Astrocyte (in vitro differentiated cells and primary cell): Measurements from ENCODE around the gene NEURL3. TPM values are rescaled to one million over a fixed set of nuclear protein-coding genes. Genes with fewer than 3 reads are reported as not detected.
"Not testable (repeated sequence)": the region's sequence is repeated elsewhere in the genome, so short reads cannot be mapped to it uniquely, and the experiment has no call there.

Experiments
- DNase-seq: peaks from one replicate; pipeline ENCODE4 v3.0.0-alpha.2; 2010; ENCODE audit warnings: low read depth
- FAIRE-seq: peaks from 2 replicates; lab custom pipeline; 2011; peaks lifted over from hg19 to GRCh38; lab: Jason Lieb, UNC
- H2AFZ ChIP-seq: 2 replicates; pipeline ENCODE4 v1.6.0; 2012; ENCODE audit warnings: low read depth, low read length, inconsistent platforms
- H3K27ac ChIP-seq: 2 replicates; pipeline ENCODE4 v1.5.1; 2011; ENCODE audit warnings: low read depth, low read length, inconsistent platforms
- H3K27me3 ChIP-seq: 2 replicates; pipeline ENCODE4 v1.6.0; 2011; ENCODE audit warnings: low read length, inconsistent platforms; ENCODE audit not compliant: insufficient read depth
- H3K36me3 ChIP-seq: 2 replicates; pipeline ENCODE4 v1.5.1; 2011; ENCODE audit warnings: low read length, inconsistent platforms; ENCODE audit not compliant: insufficient read depth
- H3K4me1 ChIP-seq: 2 replicates; pipeline ENCODE4 v1.5.1; 2011; ENCODE audit warnings: low read length, inconsistent platforms; ENCODE audit not compliant: insufficient read depth
- H3K4me2 ChIP-seq: 2 replicates; pipeline ENCODE4 v1.6.0; 2012; ENCODE audit warnings: low read length, inconsistent platforms
- H3K4me3 ChIP-seq: 2 replicates; pipeline ENCODE4 v1.5.1; 2011; ENCODE audit warnings: low read depth, mild to moderate bottlenecking, low read length, inconsistent platforms; ENCODE audit not compliant: insufficient read depth
- H3K79me2 ChIP-seq: 2 replicates; pipeline ENCODE4 v1.6.0; 2012; ENCODE audit warnings: mild to moderate bottlenecking, low read length, inconsistent platforms; ENCODE audit not compliant: insufficient read depth
- H3K9ac ChIP-seq: 2 replicates; pipeline ENCODE4 v1.6.0; 2012; ENCODE audit warnings: mild to moderate bottlenecking, low read length, inconsistent platforms
- H3K9me3 ChIP-seq: 2 replicates; pipeline ENCODE4 v1.5.1; 2012; ENCODE audit warnings: low read depth, mild to moderate bottlenecking, low read length, inconsistent platforms; ENCODE audit not compliant: insufficient read depth
- H4K20me1 ChIP-seq: 2 replicates; pipeline ENCODE4 v1.6.0; 2012; ENCODE audit warnings: low read length, inconsistent platforms; ENCODE audit not compliant: insufficient read depth
- H3K27ac Mint-ChIP-seq: one replicate; pipeline ENCODE4 v1.8.0; 2021; ENCODE audit warnings: mild to moderate bottlenecking, mixed read lengths; ENCODE audit not compliant: unreplicated experiment
- H3K27me3 Mint-ChIP-seq: one replicate; pipeline ENCODE4 v1.8.0; 2021; ENCODE audit warnings: low read depth, mixed read lengths; ENCODE audit not compliant: unreplicated experiment
- H3K36me3 Mint-ChIP-seq: one replicate; pipeline ENCODE4 v1.8.0; 2021; ENCODE audit warnings: low read depth, mixed read lengths; ENCODE audit not compliant: unreplicated experiment
- H3K4me1 Mint-ChIP-seq: one replicate; pipeline ENCODE4 v1.8.0; 2021; ENCODE audit warnings: low read depth, mixed read lengths; ENCODE audit not compliant: unreplicated experiment
- H3K4me3 Mint-ChIP-seq: one replicate; pipeline ENCODE4 v1.8.0; 2021; ENCODE audit warnings: mild to moderate bottlenecking, moderate library complexity, mixed read lengths; ENCODE audit not compliant: unreplicated experiment
- H3K9me3 Mint-ChIP-seq: one replicate; pipeline ENCODE4 v1.8.0; 2021; ENCODE audit warnings: mild to moderate bottlenecking, mixed read lengths; ENCODE audit not compliant: unreplicated experiment
- EZH2 ChIP-seq: IDR thresholded peaks from 2 replicates; pipeline ENCODE4 v1.6.1; 2012; ENCODE audit warnings: mild to moderate bottlenecking, low read length, inconsistent platforms; ENCODE audit not compliant: insufficient read depth
- total RNA-seq: library from RNA; stranded (reverse); gene quantifications from 2 replicates; pipeline ENCODE4 v1.2.1, GENCODE V29; 2021
- TF ChIP-seq, protein P1 (sequence below): IDR thresholded peaks from 2 replicates; pipeline ENCODE4 v1.5.1; 2011; ENCODE audit warnings: low read depth, mild to moderate bottlenecking, inconsistent platforms, low read length, moderate library complexity; ENCODE audit not compliant: insufficient read depth

Gene NEURL3
- total RNA-seq, 1 donor from 2014 or later, result 0.34 TPM

DNA sequence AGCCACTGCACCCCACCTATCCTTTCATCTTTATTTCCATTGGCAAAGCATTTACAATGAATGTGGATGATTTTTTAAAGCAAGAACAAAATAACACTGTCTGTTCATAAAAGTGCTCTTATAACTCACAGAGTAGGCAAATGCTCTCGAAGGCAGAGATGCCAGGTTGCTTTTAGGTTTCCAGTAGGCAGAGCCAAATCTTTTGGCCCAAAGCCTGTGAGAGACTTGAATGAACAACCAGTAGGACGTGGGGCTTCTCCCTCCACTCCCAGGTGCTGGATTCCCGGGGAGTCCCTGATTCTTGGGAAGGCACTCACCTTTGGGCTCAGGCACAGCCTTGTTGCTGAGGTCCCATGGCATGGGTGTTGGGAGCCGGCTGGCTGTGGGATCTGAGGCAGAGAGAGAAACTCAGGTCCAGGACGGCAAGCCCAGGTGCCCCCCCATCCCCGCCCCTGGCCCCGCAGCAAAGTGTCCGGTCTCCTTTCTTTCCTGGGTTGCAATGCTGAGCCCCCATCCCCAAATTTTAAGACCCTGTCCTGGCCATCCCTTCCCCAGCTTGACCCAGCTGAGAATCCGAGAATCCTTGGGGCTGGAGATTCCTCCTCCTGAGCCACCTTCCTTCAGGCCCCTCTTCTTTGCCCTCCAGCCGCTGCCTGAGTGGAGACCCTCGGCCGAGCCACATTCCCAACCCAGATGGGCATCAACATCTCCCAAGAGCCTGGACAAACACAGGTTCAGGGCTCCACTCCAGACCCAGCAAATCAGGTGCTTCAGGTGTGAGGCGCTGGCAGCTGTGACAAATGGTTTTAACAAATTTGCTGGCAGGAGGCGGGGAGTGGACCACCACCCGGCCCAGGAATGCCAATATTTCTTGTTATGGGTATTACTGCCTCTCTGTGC, 5.8 kb downstream of the NEURL3 start:
- H3K4me1 Mint-ChIP-seq, result no peaks in the 10 kb centered on the region
- no peaks in the 10 kb centered on the region for H3K4me1 ChIP-seq
- H3K27ac ChIP-seq, result no peak overlapping the region
- H3K27me3 ChIP-seq, result peaks cover 35% of the 10 kb centered on the region
- no peak overlapping the region for H3K27ac Mint-ChIP-seq
- H3K36me3 ChIP-seq, result no peaks in the 10 kb centered on the region
- H3K4me2 ChIP-seq, result no peak overlapping the region
- H3K79me2 ChIP-seq, result no peaks in the 10 kb centered on the region
- H3K9me3 ChIP-seq, result no peaks in the 10 kb centered on the region
- FAIRE-seq (no peak), DNase-seq (no peak)
- no peak overlapping the region for H3K4me3 ChIP-seq
- peaks cover 19% of the 10 kb centered on the region for H3K27me3 Mint-ChIP-seq
- H3K4me3 Mint-ChIP-seq, result no peak overlapping the region
- H3K9me3 Mint-ChIP-seq, result peaks cover 7% of the 10 kb centered on the region
- TF ChIP-seq, protein P1, sequence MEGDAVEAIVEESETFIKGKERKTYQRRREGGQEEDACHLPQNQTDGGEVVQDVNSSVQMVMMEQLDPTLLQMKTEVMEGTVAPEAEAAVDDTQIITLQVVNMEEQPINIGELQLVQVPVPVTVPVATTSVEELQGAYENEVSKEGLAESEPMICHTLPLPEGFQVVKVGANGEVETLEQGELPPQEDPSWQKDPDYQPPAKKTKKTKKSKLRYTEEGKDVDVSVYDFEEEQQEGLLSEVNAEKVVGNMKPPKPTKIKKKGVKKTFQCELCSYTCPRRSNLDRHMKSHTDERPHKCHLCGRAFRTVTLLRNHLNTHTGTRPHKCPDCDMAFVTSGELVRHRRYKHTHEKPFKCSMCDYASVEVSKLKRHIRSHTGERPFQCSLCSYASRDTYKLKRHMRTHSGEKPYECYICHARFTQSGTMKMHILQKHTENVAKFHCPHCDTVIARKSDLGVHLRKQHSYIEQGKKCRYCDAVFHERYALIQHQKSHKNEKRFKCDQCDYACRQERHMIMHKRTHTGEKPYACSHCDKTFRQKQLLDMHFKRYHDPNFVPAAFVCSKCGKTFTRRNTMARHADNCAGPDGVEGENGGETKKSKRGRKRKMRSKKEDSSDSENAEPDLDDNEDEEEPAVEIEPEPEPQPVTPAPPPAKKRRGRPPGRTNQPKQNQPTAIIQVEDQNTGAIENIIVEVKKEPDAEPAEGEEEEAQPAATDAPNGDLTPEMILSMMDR, result no peak
- no peak for TF ChIP-seq EZH2
- H4K20me1 ChIP-seq, result no peaks in the 10 kb centered on the region
- H2AFZ ChIP-seq, result no peak overlapping the region
- H3K36me3 Mint-ChIP-seq, result no peaks in the 10 kb centered on the region
- no peak overlapping the region for H3K9ac ChIP-seq

DNA sequence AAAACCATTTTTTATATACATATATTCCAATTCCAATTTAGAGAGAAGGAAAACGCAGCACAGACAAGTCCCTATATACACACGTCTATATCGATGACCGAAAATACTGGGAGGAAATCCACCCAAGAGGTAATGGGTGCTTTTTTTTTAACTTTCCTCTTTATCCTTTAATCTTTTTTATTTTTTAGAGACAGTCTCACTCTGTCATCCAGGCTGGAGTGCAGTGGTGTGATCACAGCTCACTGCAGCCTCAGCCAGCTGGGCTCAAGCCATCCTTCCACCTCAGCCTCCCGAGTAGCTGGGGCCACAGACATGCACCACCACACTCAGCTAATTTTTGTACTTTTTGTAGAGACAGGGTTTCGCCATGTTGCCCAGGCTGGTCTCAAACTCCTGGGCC, 6.5 kb downstream of the NEURL3 start:
- not testable (repeated sequence) for H3K4me3 Mint-ChIP-seq, H3K4me2 ChIP-seq, H3K4me3 ChIP-seq, H4K20me1 ChIP-seq, H2AFZ ChIP-seq, H3K9me3 Mint-ChIP-seq, H3K79me2 ChIP-seq, H3K27ac Mint-ChIP-seq, H3K27ac ChIP-seq, DNase-seq, FAIRE-seq, H3K4me1 Mint-ChIP-seq, H3K36me3 ChIP-seq, H3K9ac ChIP-seq, H3K4me1 ChIP-seq, H3K36me3 Mint-ChIP-seq, H3K9me3 ChIP-seq
- peaks cover 19% of the 10 kb centered on the region for H3K27me3 Mint-ChIP-seq
- H3K27me3 ChIP-seq, result peaks cover 35% of the 10 kb centered on the region

DNA sequence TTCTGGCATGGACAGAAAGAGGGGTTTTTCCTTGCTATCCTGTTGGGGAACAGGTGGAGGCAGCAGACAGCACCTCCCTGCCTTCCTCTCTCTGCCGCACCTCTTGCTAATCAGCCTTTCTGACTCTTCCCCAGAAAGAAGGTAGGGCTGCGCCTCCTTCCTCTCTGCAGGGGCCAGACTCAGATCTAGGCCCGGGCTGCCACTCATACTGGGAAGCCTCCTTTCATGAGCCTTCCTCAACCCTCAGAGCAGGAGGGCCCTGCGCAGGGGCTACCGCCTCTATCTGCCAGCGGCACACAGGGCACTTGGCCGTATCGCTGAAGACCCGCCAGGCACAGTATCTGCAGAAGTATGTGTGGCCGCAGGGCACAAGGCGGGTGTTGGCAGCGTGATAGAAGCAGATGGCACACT, 7.1 kb downstream of the NEURL3 start:
- Histone ChIP-seq H3K27me3 (peaks cover 37% of the 10 kb centered on the region), H3K27ac (no peak overlapping the region), H3K9me3 (no peaks in the 10 kb centered on the region), H4K20me1 (no peaks in the 10 kb centered on the region), H3K79me2 (no peaks in the 10 kb centered on the region), H3K9ac (no peak overlapping the region), H3K4me2 (no peak overlapping the region), H3K36me3 (no peaks in the 10 kb centered on the region), H2AFZ (no peak overlapping the region), H3K4me1 (no peaks in the 10 kb centered on the region), H3K4me3 (no peak overlapping the region)
- FAIRE-seq (no peak), DNase-seq (no peak)
- Mint-ChIP-seq H3K36me3 (no peaks in the 10 kb centered on the region), H3K27ac (no peak overlapping the region), H3K9me3 (peaks cover 10% of the 10 kb centered on the region), H3K4me1 (no peaks in the 10 kb centered on the region), H3K4me3 (no peak overlapping the region), H3K27me3 (peaks cover 19% of the 10 kb centered on the region)
- TF ChIP-seq, protein P1, result no peak
- TF ChIP-seq EZH2, result no peak
